ENCODE measurements around the gene EPB41.

GRCh38 chr1:29004288-29004687 lies 89.9 kb downstream of the EPB41 start:
- no peak for TF ChIP-seq CTCF (IDR thresholded peaks at IDR 0.05; ENCODE audit: low read depth, low read length)
- no peak for TF ChIP-seq EZH2phosphoT487 (IDR thresholded peaks at IDR 0.05; ENCODE audit: low read depth)
